ENCODE results near the gene CCL28.

Gene CCL28

DNA sequence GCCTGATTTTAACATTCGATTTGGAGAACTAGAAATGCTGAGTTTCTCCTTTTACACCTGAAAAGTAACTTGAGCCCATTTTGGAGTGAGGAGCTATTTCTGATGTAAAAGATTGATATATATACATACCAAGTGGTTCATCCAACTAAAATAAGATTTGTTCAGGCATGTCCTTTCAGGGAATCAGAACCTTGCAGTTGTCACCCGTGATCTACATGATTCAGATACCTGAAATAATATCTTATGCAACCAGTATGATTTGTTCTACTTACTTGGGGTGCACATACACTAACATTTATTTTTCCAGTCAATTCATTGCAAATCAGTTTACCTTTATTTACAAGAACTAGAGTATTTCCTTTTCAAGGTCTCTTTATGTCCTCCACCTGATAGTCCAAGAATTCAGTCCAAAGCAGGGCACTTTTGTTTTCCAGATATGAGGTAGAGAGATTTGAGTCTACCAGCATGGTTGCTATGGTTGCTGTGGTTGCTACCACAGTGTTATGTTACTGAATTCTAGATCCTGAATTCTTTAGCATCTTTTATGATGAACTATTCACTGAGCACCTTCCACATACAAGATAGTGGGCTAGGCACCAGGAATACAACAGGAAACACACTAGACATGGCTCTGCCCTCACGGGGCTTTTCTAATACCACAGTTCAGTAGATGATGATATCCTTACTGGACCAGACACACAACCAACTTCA, 49.3 kb downstream of the CCL28 start:
- no peak for TF ChIP-seq SIN3A (IDR thresholded peaks at IDR 0.05; ENCODE audit: borderline replicate concordance, insufficient read depth, low read length)
- TF ChIP-seq, protein P1, sequence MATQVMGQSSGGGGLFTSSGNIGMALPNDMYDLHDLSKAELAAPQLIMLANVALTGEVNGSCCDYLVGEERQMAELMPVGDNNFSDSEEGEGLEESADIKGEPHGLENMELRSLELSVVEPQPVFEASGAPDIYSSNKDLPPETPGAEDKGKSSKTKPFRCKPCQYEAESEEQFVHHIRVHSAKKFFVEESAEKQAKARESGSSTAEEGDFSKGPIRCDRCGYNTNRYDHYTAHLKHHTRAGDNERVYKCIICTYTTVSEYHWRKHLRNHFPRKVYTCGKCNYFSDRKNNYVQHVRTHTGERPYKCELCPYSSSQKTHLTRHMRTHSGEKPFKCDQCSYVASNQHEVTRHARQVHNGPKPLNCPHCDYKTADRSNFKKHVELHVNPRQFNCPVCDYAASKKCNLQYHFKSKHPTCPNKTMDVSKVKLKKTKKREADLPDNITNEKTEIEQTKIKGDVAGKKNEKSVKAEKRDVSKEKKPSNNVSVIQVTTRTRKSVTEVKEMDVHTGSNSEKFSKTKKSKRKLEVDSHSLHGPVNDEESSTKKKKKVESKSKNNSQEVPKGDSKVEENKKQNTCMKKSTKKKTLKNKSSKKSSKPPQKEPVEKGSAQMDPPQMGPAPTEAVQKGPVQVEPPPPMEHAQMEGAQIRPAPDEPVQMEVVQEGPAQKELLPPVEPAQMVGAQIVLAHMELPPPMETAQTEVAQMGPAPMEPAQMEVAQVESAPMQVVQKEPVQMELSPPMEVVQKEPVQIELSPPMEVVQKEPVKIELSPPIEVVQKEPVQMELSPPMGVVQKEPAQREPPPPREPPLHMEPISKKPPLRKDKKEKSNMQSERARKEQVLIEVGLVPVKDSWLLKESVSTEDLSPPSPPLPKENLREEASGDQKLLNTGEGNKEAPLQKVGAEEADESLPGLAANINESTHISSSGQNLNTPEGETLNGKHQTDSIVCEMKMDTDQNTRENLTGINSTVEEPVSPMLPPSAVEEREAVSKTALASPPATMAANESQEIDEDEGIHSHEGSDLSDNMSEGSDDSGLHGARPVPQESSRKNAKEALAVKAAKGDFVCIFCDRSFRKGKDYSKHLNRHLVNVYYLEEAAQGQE (IDR thresholded peaks at IDR 0.05; ENCODE audit: insufficient read depth in 1 of 2, low read depth in 2 of 2, low read length in 2 of 2): no peak
- TF ChIP-seq TAF1 (IDR thresholded peaks at IDR 0.05; ENCODE audit: borderline replicate concordance, insufficient read depth, low read length): no peak
- TF ChIP-seq POLR2AphosphoS5 (IDR thresholded peaks at IDR 0.05; ENCODE audit: low read depth, low read length): no peak
- no peak for TF ChIP-seq FOXP2 (optimal IDR thresholded peaks at IDR 0.05; ENCODE audit: borderline replicate concordance, extremely low read depth, extremely low read length, insufficient read depth)

DNA sequence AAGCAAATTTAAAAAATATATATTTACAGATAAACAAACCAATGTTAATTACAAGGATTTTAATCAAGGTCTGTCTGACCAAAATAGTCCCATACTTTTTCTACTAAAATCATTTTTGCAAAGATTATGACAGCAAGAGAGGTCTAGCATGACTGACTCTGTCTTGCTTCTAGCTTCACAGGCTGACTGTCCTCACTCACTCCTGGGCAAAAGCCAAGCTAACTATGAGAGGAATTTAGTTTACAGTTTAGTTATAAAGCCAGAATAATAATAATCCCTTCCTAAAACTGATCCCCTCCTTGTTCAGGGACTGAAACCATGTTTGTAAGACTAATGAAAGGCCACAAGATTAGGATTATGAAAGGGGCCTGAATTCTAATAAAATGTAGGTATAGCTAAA, 53.5 kb downstream of the CCL28 start:
- TF ChIP-seq, protein P1 (IDR thresholded peaks at IDR 0.05; ENCODE audit: insufficient read depth in 1 of 2, low read depth in 2 of 2, low read length in 2 of 2): no peak
- no peak for TF ChIP-seq FOXP2 (optimal IDR thresholded peaks at IDR 0.05; ENCODE audit: borderline replicate concordance, extremely low read depth, extremely low read length, insufficient read depth)

DNA sequence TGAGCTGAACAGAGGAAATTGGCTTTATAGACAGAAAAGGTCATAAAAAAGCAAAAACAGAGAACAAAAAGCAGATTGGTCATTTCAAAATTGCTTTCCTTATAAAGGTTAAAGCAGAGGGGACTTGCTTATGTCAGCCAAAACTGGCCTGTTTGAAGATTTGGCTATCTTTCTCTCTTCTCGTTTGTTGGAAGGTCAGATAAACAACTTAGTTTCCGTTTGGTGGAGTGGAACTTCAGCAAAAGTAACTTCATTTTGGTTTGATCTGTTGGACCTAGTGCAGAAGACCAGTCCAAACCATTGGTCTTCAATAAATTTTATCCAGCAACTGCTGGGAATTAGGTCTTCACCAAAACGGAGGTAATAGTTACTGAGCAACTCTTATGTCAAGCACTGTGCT, 53.9 kb downstream of the CCL28 start:
- TF ChIP-seq SIN3A (IDR thresholded peaks at IDR 0.05; ENCODE audit: borderline replicate concordance, insufficient read depth, low read length) (no peak), FOXP2 (optimal IDR thresholded peaks at IDR 0.05; ENCODE audit: borderline replicate concordance, extremely low read depth, extremely low read length, insufficient read depth) (no peak), TAF1 (IDR thresholded peaks at IDR 0.05; ENCODE audit: borderline replicate concordance, insufficient read depth, low read length) (no peak), POLR2AphosphoS5 (IDR thresholded peaks at IDR 0.05; ENCODE audit: low read depth, low read length) (no peak)
- TF ChIP-seq, protein P1 (IDR thresholded peaks at IDR 0.05; ENCODE audit: insufficient read depth in 1 of 2, low read depth in 2 of 2, low read length in 2 of 2): no peak

DNA sequence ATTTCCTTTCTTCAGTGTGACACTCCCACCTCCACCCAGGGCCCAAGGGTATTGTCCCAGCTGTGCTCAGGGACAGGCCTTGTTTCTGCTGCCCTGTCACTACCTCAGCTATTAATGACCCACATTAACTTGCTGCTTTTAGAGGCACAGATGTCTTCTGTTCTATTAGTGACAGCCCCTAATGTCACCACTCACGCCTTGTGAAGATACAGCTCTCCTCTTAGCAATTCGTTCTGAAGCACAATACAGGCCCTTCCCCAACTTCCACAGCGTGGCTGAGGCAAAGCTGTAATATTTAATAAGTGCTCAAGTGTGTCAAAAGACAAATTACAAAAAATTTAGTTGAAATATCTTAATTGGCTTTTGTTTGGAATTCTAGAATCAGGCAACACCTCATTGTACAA, 54.3 kb downstream of the CCL28 start:
- TF ChIP-seq SIN3A (IDR thresholded peaks at IDR 0.05; ENCODE audit: borderline replicate concordance, insufficient read depth, low read length) (no peak), FOXP2 (optimal IDR thresholded peaks at IDR 0.05; ENCODE audit: borderline replicate concordance, extremely low read depth, extremely low read length, insufficient read depth) (no peak), TAF1 (IDR thresholded peaks at IDR 0.05; ENCODE audit: borderline replicate concordance, insufficient read depth, low read length) (no peak), POLR2AphosphoS5 (IDR thresholded peaks at IDR 0.05; ENCODE audit: low read depth, low read length) (no peak)

DNA sequence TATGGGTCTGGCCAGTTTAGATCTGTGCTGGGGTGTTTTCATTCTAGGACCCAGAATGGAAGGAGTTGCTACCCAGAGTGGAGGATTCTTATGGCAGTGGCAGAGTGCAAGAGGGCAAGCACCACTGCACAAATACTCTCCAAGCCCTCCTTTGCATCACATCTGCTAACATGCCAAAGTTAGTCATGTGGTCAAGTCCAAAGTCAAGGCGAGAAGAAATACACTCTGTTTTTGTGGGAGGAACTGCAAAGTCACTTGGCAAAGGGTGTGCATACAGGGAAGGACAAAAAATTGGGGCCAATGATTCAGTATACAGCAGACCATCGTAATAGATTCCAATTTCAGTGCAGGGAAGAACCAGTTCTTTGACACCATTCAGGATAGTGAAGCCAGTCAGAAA, 55.1 kb downstream of the CCL28 start:
- no peak for TF ChIP-seq SIN3A (IDR thresholded peaks at IDR 0.05; ENCODE audit: borderline replicate concordance, insufficient read depth, low read length)
- no peak for TF ChIP-seq POLR2AphosphoS5 (IDR thresholded peaks at IDR 0.05; ENCODE audit: low read depth, low read length)
- TF ChIP-seq, protein P1 (IDR thresholded peaks at IDR 0.05; ENCODE audit: insufficient read depth in 1 of 2, low read depth in 2 of 2, low read length in 2 of 2): no peak
- TF ChIP-seq FOXP2 (optimal IDR thresholded peaks at IDR 0.05; ENCODE audit: borderline replicate concordance, extremely low read depth, extremely low read length, insufficient read depth): no peak
- TF ChIP-seq TAF1 (IDR thresholded peaks at IDR 0.05; ENCODE audit: borderline replicate concordance, insufficient read depth, low read length): no peak
